ENCODE data around the gene PCDH15.
"Not testable (repeated sequence)": the region's sequence is repeated elsewhere in the genome, so short reads cannot be mapped to it uniquely, and the experiment has no call there.

Gene PCDH15

GRCh38 chr10:54550016-54550415, 251.0 kb downstream of the PCDH15 start:
- no peak for DNase-seq

- DNase-seq, result no peak
Observed at GRCh38 chr10:54531296-54531695, 269.7 kb downstream of the PCDH15 start.

- no peak for DNase-seq
Observed at GRCh38 chr10:54530299-54530698, 270.7 kb downstream of the PCDH15 start.

GRCh38 chr10:54525816-54526215, 275.2 kb downstream of the PCDH15 start:
- no peak for DNase-seq

- DNase-seq, result not testable (repeated sequence)
Observed at GRCh38 chr10:54515244-54515643, 285.8 kb downstream of the PCDH15 start.

GRCh38 chr10:54503863-54504262, 297.2 kb downstream of the PCDH15 start:
- no peak for DNase-seq

GRCh38 chr10:54501929-54502328, 299.1 kb downstream of the PCDH15 start:
- DNase-seq, result no peak

GRCh38 chr10:54496852-54497251, 304.2 kb downstream of the PCDH15 start:
- no peak for DNase-seq

- DNase-seq, result no peak
Observed at GRCh38 chr10:54487743-54488142, 313.3 kb downstream of the PCDH15 start.

- no peak for DNase-seq
Observed at GRCh38 chr10:54485971-54486370, 315.1 kb downstream of the PCDH15 start.

GRCh38 chr10:54484186-54484585, 316.8 kb downstream of the PCDH15 start:
- DNase-seq, result no peak

- no peak for DNase-seq
Observed at GRCh38 chr10:54478601-54479000, 322.4 kb downstream of the PCDH15 start.

- DNase-seq, result no peak
Observed at GRCh38 chr10:54477738-54478137, 323.3 kb downstream of the PCDH15 start.

- no peak for DNase-seq
Observed at GRCh38 chr10:54470324-54470631, 330.8 kb downstream of the PCDH15 start.

GRCh38 chr10:54469587-54470323, 331.3 kb downstream of the PCDH15 start:
- DNase-seq, result no peak

- no peak for DNase-seq
Observed at GRCh38 chr10:54454271-54454670, 346.8 kb downstream of the PCDH15 start.

- DNase-seq, result no peak
Observed at GRCh38 chr10:54449056-54449455, 352.0 kb downstream of the PCDH15 start.

- no peak for DNase-seq
Observed at GRCh38 chr10:54444170-54444569, 356.9 kb downstream of the PCDH15 start.

GRCh38 chr10:54441275-54441674, 359.8 kb downstream of the PCDH15 start:
- no peak for DNase-seq

- DNase-seq, result no peak
Observed at GRCh38 chr10:54434782-54435181, 366.2 kb downstream of the PCDH15 start.

- no peak for DNase-seq
Observed at GRCh38 chr10:54415483-54415882, 385.5 kb downstream of the PCDH15 start.

GRCh38 chr10:54402576-54402975, 398.5 kb downstream of the PCDH15 start:
- DNase-seq, result no peak

- no peak for DNase-seq
Observed at GRCh38 chr10:54396031-54396430, 405.0 kb downstream of the PCDH15 start.

- not testable (repeated sequence) for DNase-seq
Observed at GRCh38 chr10:54394598-54394997, 406.4 kb downstream of the PCDH15 start.

- no peak for DNase-seq
Observed at GRCh38 chr10:54372179-54372578, 428.9 kb downstream of the PCDH15 start.
